C4-2B (cell line): ENCODE measurements around the gene SEMA4D.

ENCODE experiments used
- CTCF ChIP-seq: fragments of 450-650 bp; conservative IDR thresholded peaks from 2 replicates; pipeline ENCODE4 v1.5.1; 2017; ENCODE audit warnings: mild to moderate bottlenecking
- ZFX ChIP-seq: fragments of 450-650 bp; IDR thresholded peaks from 2 replicates; pipeline ENCODE4 v1.6.1; 2017

- no peak for TF ChIP-seq CTCF
- TF ChIP-seq ZFX: no peak
Measured at GRCh38 chr9:89481538-89481915, 16.4 kb downstream of the SEMA4D start.
